T-helper 9 cell (primary cell): Measurements from ENCODE around the gene RNMT.
"Not testable (repeated sequence)": the region's sequence is repeated elsewhere in the genome, so short reads cannot be mapped to it uniquely, and the experiment has no call there.

Experiments
- DNase-seq: peaks from one replicate; pipeline ENCODE4 v3.0.0-alpha.2; 2020

RNMT gene

DNA sequence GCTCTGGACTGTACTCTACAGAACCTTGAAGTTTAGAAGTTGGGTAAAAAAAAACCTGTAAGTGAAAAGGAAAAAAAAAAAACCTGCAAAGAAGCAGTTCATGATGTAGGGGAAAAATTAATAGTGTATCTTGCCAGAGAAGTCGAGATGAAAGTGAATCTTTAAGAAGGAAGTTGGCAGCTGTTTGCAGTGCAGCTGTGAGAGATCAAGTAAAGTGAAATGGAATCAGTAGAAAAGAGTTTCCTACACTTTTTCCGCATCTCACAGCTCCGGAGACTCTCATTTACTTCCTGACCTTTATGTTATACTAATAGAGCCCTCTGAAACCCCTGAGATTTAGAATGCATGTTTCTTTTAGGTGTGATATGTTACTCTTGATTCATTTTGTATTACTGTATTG is 19.2 kb downstream of the RNMT start:
- DNase-seq, result no peak

DNA sequence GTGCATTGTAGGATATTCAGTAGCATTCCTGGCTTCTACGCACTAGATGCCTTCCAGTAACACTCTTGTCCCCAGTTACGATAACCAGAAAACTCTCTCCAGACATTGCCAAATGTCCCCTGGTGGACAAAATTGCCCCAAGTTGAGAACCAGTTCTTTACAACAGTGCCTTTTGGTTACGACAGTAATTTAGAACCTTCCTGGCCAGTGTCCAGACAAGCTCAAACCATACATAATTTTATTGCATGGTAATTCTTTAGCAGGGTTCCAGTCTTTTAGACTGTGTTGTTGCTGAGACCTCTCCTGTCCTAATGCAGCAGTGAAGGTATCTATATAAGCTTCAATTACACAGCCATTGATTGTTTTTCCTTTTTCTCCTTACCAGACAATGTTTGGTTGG is 20.2 kb downstream of the RNMT start:
- DNase-seq, result no peak

DNA sequence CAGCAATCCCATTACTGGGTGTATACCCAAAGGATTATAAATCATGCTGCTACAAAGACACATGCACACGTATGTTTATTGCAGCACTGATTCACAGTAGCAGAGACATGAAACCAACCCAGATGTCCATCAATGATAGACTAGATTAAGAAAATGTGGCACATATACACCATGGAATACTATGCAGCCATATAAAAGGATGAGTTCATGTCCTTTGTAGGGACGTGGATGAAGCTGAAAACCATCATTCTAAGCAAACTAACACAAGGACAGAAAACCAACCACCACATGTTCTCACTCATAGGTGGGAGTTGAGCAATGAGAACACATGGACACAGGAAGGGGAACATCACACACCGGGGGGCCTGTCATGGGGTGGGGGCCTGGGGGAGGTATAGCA is 25.1 kb downstream of the RNMT start:
- not testable (repeated sequence) for DNase-seq

DNA sequence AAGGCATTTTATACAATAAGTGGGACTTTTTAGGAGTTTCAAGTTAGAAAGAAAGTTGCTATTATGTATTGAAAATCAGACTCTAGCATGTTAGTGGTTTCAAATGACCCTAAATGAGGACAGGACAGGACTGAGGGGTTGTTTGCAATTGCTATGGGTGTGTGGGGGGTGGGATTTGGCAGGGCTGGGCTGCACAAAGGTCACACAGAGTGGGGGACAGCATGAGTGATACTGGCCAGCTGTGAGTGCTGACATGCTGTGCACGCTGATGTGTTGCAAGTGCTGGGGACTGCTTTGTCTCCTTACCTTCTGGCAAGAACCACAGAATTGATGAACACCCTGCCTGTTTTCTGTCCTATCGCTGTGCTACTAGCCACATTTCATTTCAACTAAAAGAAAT is 29.8 kb downstream of the RNMT start:
- no peak for DNase-seq

DNA sequence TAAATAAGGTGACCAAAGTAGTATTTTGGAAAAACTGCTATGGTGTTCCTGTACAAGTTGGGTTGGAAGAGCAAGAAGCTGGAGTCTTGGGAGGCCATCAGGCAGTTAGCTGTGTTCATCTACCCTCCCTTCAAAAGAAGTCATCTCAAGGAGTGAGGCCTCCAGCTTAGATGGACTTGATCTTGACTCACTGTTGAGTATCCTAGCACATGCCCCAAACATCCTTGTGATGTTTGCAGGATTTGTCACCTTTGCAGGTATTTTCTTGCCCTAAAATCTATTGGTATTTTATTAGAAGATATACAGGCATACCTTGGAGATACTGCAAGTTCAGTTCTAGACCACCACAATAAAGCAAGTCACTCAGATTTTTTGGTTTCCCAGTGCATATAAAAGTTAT is 30.2 kb downstream of the RNMT start:
- no peak for DNase-seq

DNA sequence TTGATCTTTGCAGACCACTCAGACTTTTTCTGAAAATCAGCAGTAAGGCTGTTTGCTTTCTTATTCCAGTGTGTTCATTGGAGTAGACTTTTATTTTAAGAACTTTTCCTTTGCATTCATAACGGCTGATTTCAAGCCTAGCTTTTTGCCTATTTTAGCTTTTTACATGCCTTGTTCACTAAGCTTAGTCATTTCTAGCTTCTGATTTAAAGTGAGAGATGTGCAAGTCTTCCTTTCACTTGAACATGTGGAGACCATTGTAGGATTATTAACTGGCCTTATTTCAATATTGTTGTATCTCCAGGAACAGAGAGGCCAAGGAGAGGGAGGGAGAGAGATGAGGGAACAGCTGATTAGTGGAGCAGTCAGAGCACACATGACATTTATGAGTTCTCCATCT is 32.1 kb downstream of the RNMT start:
- DNase-seq, result no peak

DNA sequence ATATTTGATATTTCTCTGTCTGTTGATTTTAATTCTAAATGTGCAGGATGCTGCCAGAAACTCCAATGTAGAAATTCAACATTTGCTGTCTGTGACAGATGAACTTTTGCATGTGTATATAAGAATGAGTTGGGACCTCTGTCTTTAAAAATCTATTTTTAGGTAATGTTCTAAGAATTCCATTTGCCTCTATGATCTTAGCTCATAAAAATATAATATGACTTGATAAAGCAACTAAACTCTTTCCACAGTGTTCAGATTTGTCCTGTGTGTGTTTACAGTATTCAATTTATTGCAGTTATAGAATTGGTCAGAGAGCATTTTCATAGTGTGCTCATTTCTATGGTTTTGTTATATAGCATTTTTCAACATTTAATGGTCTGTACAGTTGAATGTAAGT is 33.6 kb downstream of the RNMT start:
- no peak for DNase-seq

DNA sequence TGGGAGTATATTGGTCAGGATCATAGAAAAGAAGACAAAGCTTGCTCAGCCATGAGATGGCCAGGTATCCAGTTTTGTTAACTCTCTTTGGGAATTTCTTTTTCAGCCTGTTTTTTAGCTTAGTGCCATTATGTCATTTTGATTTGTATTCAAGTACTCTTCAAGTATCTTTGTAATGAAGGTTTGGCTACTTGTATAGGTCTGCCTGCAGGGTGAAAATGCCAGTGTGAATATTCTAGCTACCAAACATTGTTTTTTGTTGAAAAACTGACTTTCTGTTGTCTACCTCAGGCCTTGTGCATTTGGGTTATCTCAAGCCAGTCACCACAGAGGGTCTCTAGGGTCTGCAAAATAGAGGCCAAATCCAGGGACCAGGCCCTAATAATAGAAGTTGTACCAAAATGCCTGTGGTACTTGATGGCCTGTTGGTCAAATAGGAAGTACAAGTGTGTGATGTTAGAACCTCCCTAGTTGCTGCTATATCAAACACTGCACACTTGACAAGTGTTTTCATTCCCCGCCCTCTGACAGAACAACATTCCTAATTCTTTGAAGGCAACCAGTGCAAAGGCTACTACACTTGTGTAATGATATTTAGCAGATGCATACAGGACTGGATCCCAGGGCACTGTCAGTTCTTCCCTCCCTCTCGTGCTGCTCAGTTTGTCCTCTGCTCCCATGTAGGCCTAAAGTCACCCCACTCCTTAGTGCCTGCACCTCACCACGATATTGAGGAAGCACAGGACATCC is 36.4 kb downstream of the RNMT start:
- no peak for DNase-seq

DNA sequence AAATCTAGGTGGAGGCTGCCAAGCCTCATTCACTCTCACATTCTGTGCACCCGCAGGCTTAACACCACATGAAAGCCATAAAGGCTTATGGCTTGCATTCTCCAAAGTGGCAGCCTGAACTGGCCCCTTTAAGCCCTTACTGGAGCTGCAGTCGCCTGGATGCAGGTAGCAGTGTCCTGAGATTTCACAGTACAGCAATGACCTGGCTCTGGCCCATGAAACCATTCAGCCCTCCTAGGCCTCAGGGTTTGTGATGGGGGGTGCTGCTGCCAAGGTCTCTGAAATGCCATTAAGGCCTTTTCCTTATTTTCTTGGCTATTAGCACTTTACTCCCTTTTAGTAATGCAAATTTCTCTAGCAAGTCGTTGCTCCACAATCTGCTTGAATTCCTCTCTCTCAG is 48.6 kb downstream of the RNMT start:
- DNase-seq, result no peak

DNA sequence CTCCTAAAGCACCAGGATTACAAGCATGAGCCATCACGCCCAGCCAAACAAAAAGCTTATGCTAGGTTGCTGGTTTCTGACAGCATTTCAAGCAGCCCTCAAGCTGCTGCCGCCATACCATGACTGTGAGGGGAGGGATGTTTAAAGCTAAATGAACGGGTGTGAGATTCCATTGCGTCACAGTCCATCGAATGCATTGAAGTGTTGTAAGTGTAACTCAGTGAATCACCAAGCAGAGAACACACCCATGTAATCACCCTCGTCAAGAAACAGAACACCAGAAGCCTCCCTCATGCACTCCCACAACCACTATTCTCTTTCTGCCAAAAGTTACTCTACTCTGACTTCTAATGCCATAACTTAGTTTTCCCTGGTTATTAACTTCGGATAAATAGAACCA is 64.7 kb downstream of the RNMT start:
- DNase-seq, result no peak

DNA sequence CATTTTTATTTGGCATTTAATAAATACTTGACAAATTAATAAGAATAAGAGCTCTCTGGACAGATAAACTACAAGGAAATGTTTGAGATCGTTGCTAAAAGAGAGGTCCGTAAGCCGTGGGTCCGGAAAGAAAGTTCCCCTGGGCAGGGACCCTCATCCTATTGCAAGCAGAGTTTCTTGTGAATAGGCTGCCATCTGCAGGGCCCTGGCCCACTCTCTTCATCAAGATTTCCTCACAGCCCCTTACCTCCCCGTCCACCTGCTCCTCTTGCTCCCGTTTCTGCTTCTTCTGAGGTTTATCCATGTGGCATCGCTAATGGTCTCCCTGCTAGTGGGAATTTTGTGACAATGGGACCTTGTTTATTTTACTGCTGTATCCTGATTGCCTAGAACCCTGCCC is 67.3 kb downstream of the RNMT start:
- DNase-seq, result no peak

DNA sequence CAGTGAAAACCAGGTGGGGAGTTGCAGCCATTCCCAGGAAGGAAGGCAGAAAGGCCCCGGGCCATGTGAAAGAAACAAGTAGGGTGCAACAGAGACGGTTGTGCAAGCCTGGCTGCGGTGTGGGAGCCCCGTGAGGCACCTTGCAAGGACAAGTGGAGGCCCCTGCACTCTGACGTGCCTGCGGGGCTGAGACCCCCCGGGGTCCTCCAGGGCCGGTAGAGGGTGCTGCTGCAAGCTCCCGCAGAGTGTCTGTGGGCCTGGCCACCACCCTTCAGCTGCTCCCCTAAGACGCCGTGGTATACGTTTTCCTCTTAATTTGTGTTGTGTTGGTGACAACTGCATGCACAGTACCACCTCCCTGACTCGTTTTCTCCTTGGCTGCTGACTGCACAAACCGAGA is 70.0 kb downstream of the RNMT start:
- no peak for DNase-seq

DNA sequence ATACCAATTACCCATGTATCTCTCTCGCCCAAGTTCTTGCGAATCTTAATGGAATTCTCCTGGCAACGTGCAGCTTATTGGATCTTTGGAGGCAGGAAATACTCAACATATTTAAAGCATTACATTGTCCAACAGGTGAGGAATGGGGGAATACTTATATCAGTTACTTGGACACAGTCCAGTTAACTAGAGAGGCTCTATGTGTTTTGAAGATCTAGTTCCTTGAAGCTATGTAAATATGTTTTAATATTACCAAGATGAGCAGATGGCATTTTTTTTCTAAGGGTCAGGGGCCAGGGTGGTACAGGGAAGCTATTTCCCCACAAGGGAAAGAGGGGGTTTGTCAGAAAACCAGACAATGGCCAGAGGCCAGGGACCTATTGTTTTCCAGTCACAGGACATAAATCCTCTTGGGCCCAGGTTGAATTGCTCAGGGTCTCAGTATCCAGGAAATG is 70.7 kb downstream of the RNMT start:
- DNase-seq, result no peak

DNA sequence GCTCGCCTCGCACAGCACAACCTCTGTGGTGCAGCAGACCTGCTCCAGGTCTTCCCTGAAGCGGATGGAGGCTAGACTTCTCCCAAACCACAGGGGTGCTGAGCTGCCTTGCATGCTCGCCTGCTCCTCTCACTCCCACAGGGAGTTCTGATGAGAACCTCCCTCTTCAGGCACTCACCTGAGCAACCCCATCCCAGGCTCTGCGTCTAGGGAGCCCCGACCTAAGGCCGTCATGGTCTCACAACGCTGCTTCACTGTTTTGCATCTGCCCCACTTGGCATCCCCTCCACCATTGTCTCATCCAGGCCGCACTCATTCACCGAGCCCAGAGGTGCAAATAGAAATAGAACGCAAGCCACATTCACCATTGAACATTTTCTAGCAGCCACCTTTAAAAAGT is 72.9 kb downstream of the RNMT start:
- DNase-seq, result no peak

DNA sequence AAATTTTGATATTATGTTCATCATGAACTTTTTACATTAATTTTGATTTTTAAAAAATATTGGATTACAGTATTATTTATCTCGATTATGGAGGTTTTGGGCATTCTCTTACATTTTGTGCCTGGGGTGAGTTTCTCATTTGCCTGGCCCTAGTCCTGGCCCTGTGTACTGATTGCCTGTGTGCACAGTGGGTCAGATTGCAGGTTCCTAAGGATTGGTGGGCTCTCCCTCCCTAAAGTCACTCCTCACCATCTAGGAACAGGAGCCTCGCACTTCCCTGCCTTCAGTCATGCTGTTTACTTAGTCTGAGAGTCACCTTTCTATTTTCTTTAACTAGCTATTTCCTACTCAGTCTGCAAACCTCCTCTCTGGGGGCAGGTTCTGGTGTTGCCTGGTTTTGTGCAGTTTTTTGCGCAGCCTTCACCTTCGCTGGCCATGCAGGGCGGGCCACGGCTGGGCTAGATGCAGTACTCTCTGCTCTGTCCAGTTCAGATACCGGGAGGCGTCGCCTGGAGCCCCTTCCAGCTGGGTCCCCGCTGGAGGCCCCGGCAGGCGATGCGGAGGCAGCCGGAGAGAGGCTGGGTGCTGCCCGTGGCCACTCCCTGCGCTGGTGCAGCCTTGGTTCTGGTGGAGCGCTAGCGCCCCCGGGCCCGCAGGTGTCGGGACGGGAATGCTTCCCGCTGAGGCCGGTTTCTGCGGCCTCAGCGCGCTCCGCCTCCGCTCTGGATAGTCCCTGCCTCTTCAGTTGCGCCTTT is 74.2 kb downstream of the RNMT start:
- peak; percentile 5 for DNase-seq

DNA sequence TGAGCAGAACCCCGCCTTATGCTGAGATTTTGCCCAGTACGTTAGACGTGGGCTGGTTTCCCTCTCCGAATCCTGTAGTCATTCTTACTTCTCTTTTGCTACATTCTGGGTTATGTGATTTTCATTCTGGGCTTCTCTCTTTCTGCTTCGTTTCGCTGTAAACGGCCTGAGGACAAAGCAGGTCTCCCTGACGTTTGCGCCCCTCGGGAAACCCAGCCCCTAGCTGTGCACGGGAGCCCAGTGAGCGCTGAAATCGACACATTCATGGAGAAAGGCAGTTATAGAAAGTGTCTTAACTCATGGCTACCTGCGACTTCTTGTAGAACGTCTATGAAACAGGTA is 74.8 kb downstream of the RNMT start:
- DNase-seq, result no peak

DNA sequence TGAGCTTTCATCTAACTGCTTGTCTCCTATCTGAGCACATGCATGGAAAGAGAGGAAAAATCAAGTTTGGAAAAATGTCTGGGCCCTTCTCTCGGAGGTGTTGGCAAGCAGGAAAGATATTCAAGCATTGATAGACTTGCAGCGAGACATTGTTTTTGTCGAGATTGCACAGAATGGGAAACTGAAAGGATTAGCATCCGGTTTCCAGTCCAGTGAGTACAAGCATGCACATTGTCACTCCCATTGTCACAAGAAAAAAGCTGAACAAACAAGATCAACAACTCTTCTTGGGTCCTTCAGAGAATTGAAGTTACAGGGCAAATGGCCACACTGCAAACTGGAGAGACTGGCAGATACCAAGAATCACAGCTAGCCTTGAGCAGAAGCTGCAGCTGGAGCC is 77.8 kb downstream of the RNMT start:
- no peak for DNase-seq

DNA sequence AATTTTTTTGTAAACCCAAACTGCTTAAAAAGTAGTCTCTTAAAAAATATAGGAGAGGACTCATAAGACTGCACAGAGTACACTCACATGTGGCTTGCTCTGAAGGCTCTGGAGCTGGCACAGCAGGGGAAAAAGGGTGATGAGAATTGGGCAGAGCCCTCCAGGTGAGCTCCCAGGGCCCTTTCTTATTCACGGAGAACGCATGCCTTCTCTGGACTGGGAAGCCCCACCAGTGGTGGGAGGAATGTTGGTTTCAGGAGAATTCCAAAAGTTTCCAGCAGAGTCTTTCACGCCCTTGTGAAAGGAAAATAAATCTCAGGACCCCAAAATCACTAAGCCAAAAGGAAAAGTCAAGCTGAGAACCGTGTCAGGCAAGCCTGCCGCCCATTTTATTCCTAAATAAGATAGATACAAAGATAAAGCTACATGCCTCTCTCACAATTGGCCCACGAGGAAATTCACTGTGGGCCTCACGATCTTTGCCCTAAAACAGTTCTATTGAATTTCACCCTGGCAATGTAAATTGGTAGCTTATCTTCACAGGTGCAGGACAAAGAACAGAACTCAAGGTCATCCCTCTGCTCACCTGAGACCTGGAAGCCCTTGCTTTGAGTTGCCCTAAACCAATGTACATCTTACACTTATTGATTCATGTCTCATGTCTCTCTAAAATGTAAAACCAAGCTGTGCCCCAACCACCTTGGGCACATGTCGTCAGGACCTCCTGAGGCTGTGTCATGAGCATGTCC is 82.0 kb downstream of the RNMT start:
- DNase-seq, result no peak

DNA sequence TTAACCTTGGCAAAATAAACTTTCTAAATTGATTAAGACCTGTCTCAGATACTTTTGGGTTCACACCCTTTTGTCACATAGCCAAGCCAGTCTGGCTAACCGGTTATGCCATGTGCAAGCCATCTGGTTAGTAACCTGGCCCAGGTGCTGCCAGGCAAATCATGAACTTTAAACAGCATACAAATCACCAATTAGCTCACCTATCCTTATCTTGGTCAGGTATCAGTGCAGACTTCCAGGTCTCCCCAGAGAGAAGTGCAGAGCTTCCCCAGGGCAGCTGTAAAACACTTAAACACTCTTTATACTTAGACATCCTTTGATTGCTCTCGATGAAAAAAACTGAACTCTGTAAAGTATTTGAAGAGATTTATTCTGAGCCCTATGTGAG is 82.6 kb downstream of the RNMT start:
- no peak for DNase-seq

DNA sequence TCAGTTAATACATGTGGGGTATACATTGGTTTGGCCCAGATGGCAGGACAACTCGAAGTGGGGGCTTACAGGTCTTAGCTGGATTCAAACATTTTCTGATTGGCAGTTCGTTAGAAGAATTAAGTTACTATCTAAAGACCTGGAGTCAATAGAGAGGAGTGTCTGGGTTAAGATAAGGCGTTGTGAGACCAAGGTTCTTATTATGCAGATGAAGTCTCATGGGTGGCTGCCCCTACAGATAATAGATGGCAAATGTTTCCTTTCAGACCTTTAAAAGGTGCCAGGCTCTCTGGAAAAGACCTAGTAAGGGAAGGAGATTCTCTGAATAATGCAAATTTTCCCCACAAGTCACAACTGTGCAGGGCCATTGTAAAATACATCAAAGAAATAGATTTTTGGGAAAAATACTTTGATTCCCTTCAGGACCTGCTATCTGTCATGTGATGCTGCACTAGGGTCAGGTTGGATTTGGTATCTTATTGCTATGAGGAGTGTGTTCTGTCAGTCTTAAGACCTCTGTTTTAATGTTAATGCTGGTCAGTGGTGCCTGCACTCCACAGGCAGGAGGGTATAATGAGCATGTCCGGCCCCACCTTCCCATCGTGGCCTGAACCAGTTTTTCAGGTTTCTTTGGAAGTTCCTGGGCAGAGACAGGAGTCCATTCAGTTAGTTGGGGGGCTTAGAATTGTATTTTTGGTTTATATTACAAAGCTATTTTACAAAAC is 83.2 kb downstream of the RNMT start:
- DNase-seq, result no peak

DNA sequence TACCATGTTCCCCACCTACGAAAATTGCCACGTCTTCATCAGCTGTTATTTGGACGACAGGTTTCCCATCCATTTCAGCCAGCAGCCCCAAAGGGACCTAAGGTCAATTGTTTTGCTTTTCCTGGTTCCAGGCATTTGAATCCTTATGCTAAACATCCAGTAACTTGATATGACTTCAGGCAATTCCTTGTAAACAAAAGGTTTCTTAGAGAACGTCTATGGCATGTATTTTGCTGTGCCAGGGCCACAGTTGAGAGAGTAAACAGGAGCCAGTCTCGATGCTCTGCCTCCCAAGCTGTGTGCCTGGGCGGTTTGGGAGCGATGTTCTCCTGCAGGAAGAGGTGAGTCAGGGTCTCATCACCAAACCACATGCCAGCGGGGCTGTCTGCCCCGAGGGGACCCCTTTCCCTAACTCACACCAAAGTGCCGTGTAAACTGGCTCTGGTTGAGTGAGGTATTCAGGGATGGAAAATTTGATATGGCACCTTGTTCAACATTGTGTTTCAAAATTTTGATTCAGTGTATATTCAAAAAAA is 84.5 kb downstream of the RNMT start:
- DNase-seq, result no peak

DNA sequence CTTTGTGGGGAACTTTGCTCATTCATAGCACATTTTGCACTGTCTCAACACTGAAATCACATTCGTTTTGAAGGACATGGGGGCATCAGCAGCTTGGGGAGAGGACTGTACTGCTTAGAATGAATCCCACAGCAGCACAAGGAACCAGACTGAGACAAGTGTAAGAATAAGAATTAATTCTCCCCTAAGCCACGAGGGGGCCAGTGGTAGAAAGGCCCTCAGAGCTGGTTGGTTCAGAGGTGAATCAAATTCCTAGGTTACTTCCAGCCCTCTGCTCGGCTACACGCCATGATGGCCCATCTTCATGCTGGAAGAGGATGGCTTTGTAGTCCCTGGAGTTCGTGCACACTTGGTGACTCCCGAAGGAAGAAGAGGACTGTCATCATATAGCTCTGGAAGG is 85.5 kb downstream of the RNMT start:
- no peak for DNase-seq

DNA sequence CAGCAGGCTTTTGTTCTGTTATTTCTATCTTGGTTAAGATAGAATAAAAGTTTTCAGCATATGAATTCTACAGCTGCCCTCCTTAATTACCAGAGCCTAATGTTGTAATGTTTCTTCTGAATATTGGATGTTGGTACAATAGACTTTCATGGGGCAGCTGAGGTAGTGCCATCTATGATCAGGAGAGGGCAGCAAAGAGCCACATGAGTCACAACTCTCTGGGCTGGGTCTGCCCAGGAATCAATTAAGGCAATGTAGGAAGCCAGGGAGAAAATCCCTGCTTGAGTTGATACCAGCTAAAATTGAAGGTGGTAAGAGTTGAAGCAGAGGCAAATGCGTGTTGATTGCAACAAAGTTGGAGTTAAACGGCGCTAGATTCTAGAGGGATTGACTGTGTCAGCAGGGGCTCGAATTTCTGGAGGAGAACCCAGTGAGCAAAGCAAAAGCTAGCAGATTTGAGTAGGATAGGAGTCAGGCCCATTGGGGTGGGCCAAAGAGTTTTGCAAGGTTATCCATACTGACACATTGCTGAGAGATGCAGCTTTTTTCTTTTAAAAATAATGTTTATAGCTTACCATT is 86.9 kb downstream of the RNMT start:
- peak; percentile 29 for DNase-seq
